HT1080 (cell line): ENCODE data around the gene MTCL1. TPM values are rescaled to one million over a fixed set of nuclear protein-coding genes. Genes with fewer than 3 reads are reported as not detected.
A peak's percentile ranks its signal among the peaks of the same experiment; 100 is the strongest.

Experiments used
- DNase-seq: peaks from one replicate; pipeline ENCODE4 v3.0.0-alpha.2; 2015; ENCODE audit warnings: low read depth
- total RNA-seq: library from RNA; depleted of rRNA; stranded (reverse); fragments of >200 nt; shearing (Covaris generic); gene quantifications from 2 replicates; pipeline ENCODE4 v1.2.3, GENCODE V29; 2014

The MTCL1 gene
- total RNA-seq, 1 experiment from 2014 or later = 28.8 TPM

- DNase-seq = no peak
These were observed 121.6 kb downstream of the MTCL1 start for GRCh38 chr18:8826971-8827370.

DNA sequence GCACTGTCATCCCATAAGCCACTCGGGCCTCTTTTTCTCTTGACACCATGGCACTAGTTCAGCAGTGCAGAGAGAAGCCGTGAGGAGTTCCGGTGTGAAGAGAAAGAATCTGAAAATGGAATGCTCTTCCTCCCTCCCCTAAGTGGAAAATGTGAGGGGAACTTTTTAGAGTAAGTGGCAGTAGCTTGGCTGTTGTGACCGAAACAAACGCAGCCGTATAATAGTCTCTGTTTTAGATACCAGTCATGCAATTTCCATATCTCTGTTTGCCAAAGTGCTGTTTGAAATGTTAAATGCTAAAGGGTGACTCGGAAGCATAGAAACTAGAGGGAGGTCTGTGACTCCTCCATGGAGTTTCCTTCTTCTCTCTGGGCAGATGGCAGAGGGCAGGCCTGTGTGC, 122.9 kb downstream of the MTCL1 start:
- no peak for DNase-seq

DNA sequence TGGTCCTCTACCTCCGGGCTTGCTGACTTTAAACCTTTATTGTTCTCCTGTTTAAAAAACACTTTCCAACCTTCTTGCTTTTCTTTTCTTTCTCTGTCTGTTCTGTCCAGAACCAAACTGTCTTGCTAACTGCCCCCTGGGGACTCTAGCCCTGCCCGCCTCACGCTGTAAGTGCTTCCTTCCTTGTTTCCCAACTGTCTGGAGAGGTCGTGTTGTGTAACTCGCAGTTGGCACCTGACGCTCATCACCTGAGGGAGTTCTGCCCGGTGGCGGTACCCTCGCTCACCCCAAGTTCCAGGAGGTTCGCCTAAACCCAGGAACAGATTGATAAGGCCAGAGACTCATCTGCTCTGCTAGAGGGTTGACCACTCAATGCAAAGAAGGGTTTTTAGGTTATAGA, 123.4 kb downstream of the MTCL1 start:
- DNase-seq = no peak

DNA sequence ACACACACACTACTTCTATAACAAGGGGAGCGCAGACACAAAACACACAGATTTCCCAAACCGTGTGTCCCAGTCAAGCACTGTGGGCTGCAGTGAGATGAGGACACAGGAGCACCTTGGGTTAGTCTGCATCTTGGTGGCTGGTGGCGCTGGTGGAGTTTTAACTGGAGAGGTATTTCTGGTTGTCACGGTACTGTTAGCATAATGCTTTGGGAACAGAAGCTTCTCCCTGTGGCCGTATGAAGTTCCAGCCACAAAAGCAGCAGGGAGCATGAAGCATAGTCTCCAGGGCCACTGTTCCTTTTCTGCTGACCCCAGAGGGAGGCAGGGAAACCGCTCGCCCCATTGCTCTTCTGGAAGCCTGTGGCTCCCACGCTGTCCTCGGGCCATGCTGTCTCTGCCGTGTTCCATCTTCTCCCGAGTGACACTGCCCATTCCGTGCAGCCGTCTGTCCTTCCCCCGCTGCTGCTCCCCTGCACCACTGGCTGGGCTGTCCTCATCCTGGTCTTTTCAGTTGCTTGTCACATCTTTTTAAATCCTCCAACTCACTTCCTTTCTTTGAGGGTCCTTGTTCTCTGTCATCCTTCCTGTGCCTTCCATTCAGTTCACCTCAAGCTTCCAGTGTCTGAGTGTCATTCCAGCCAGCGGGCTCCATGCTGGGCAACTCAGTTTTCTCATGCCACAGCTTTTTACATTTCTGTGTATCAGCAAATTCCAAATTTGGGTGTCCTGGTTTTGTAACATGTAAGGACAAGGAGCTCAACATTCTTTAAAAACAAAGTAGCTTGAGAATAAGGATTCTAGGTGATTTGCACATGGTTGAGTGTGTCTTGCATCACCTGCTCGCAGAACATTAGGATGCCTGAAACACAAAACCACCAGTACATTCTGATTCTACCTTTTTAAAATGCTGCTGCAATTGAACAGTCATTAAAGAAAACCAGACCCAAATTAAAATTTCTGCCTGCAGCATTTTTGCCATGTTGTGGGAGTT, 125.0 kb downstream of the MTCL1 start:
- DNase-seq = no peak

DNA sequence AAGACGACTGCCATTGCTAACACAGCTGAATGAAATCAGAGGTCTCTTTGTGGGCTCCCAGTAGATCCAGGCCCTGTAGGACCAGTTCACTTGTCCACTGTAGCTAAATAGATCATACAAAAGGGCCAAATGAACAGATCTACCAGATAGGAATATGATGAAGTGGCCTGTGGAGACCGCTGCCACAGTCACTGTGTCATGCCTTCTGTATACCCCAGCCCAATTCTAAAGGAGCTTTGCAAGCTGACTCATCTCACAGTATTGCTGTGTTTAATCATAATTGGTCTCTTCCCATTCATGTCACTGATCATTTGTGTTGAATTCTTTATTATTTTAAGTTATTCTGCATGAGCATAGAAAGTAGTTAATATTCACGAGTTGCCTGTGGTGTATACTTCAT, 125.8 kb downstream of the MTCL1 start:
- DNase-seq = no peak

GRCh38 chr18:8831531-8831930, 126.2 kb downstream of the MTCL1 start:
- DNase-seq = no peak

DNA sequence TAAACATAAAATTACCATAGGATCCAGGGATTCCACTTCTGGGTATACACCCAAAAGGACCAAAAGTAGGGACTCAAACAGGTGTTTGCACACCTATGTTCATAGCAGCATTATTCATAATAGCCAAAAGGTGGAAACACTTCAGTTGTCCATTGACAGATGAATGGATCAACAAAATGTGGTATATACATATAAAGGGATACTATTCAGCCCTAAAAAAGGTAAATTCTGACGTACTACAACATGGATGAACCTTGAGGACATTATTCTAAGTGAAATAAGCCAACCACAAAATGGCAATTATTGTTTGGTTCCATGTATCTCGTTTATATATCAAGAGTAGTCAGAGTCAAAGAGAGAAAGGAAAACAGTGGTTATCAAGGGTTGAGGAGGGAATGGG, 128.1 kb downstream of the MTCL1 start:
- no peak for DNase-seq

- DNase-seq = no peak
These were observed 129.5 kb downstream of the MTCL1 start for GRCh38 chr18:8834881-8835280.

- no peak for DNase-seq
These were observed 130.2 kb downstream of the MTCL1 start for GRCh38 chr18:8835521-8835953.

GRCh38 chr18:8839281-8839680, 133.9 kb downstream of the MTCL1 start:
- DNase-seq = no peak

- DNase-seq = no peak
These were observed 136.6 kb downstream of the MTCL1 start for GRCh38 chr18:8841781-8842485.

DNA sequence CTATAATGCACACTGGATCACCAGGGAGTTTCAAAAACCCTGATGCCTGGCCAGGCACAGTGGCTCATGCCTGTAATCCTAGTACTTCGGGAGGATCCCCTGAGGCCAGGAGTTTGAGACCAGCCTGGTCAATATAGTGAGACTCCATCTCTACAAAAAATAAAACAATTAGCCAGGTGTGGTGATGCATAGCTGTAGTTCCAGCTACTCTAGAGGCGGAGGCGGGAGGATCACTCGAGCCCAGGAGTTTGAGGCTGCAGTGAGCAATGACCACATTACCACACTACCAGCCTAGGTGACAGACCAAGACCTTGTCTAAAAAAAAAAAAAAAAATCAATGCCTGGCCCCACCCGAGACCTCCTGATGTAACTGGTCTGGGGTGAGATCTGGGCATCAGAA, 137.2 kb downstream of the MTCL1 start:
- DNase-seq = no peak

- no peak for DNase-seq
These were observed 137.6 kb downstream of the MTCL1 start for GRCh38 chr18:8843005-8843404.

- DNase-seq = no peak
These were observed 139.4 kb downstream of the MTCL1 start for GRCh38 chr18:8844721-8845148.

- no peak for DNase-seq
These were observed 140.2 kb downstream of the MTCL1 start for GRCh38 chr18:8845506-8845905.

- DNase-seq = peak; percentile 58
These were observed 141.9 kb downstream of the MTCL1 start for GRCh38 chr18:8847066-8847755.

DNA sequence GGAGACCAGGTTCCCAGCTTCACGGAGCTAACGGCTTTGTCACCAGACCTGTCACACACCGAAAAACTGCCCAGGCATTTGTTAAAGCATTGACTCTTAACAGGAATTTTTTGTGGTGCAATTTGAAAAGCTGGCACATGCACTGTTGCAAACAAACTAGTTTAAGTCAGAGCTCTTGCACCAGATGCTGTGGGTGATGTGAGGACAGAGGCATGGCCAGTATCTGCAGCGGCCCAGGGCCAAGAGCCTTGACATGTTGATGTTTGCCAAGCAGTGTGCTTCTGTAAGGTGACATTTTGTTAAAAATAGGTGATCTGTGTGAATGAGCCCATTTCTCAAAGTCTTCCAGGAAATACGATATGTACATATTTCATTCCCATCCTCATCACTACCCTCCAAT, 142.5 kb downstream of the MTCL1 start:
- DNase-seq = no peak

DNA sequence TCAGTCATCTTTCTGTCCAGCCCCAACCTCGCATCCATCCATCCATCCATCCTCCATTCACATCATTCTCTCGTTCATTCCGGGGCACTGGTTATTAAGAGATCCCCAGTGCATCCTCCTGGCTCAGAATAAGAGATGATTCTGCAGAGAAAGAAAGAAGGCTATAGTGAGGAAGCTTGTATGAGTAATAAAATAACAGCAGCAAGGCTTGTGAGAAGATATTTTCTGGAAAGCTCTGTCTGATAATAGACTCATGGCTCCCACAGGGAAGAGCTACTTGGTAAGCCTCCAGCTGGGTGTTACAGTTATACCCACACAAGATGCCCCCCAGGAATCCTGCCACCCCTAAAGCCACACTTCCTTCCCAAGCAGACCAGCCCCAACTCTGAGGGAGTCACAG, 143.2 kb downstream of the MTCL1 start:
- no peak for DNase-seq

- peak; percentile 64 for DNase-seq
These were observed 144.3 kb downstream of the MTCL1 start for GRCh38 chr18:8849696-8850095.

DNA sequence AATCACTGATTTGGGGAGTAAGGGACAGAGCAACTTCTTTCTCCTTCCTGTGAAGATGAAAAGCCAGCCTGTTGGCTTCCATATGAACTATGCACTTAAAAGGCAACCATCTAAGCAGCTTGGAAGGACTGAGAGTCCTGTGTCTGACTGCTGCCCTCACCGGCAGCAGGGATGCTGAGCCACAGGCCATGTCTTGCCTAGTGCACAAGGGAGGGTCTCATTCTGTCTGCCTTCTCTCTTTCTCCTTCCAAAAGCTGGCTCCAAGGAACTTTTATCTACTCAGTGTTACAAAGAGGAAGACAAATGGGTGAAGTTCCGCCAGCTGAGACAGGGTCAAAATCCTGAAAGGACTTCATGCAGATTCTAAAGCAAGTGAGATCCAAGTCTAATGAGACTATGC, 146.3 kb downstream of the MTCL1 start:
- no peak for DNase-seq

GRCh38 chr18:8854550-8854949, 149.2 kb downstream of the MTCL1 start:
- DNase-seq = no peak

DNA sequence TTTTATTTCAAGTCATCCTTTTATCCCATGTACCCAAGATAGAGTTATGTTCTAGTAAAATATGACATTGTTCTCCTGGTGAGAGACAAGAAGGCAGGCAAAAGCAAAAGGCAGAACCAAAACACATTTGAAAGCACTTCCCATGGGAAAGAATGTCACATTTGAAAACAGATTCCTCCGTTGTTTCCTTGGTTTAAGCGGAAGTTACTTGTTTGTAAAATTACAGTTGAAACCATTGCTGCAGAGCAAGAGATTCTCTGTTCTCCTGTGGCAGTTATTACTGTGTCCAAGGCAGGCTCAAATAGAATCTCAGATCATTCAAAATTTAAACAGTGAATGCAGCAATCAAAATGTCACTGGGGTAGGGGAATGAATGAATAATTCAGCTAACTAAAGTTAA, 149.6 kb downstream of the MTCL1 start:
- DNase-seq = no peak
